Measurements from ENCODE around the gene FSD1. TPM values are rescaled to one million over a fixed set of nuclear protein-coding genes. Genes with fewer than 3 reads are reported as not detected.

FSD1 gene
- total RNA-seq = 24.4 and 28.6 TPM in 2 replicates

DNA sequence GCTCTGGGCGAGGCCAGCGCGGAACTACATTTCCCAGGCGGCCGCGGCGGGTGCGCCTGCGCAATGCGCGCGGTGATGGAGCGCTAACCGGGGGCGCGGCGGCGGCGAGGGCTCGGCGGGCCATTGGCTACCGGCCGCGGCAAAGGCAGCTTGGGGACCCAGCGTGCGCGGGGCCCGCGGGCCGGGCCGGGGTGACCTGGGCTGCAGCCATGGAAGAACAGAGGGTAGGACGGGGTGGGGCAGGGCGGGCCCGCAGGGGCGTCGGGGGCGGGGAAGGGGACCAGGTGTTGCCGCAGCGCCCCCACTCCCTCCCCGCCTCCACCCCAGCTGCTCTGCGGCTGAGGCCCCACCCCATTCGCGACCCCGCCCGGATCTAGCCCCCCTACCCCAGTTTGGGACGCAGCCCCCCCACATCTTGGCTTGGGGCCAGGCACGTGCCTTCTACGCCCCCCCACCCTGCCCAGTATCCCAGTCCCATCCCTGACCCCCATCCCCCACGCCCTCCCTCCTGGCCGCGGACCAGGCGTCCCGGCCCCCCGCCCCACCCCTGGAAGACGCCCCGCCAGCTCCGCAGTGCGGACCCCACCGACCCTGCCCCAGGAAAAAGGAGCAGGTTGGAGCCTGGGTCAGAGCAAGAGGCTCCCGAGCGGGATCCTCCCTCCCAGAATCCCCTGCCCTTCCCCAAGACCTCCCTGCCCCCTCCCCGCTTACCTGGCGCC lies at the start of gene FSD1:
Gene FSD1, plus strand, starts transcription at position 61 of the 719 bp plus-strand sequence. Its CDS starts 149 bp downstream, at position 210.

DNA sequence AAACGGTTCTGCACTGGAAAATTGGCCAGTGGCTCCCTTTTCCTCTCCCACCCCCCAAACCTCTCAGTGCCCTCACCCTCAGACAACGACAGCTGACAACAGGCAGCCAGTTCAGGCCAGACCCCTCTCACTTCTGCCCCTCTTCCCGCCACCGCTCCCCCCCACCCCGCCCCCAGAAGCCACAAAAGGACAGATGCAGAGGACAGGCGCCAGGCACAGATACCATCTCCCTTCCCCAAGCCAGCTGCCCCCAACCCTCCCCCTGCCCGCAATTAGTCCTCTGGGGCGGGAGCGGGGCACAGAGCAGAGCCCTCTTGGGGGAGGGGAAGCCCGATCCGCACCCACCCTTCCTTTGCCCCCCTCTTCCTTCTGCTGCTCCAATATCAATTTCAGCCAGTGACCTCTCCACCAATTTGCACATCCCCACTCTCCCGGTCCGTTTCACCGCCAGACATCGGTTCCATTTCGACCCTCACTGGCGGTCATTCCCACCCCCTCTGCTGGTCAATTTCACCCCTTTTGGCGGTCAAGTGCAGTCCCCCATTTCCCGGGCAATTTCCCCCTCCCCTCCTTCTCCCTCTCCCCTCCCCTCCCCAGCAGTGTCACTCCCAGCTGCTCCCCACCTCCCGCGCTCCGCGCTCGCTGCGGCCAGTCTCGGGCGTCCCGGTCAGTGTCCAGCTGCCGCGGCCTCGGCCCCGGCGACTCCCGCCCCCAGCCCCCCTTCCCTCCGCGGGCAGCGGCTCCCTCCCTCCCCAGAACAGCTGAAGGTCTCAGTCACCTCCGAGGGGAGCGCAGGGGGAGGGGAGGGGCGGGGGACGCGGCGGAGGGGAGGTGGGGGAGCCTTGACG lies 25.8 kb upstream of the FSD1 start, which contains the start of gene SHD:
Gene SHD, plus strand, starts transcription at position 848 of the 848 bp plus-strand sequence. CDS start 798 bp downstream, outside the sequence.

DNA sequence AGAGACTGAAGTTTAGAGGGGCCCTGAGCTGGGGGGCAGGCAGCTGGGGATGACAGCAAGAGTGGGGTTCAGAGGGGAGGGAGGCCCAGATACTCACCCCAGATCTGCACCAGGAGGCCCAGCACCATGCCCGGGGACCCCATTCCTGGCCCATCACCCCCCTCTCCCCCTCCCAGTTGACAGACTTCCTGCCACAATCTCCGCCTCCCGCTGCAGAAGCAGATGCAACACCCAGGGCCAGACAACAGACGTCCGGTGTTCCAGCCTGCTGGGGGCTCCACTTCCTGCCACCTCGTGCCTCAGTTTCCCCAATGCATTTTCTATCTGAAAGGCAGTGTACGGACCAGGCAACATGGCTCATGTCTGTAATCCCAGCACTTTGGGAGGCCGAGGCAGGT lies 2.2 kb upstream of the FSD1 start, which contains the start of gene TMIGD2:
Gene TMIGD2, minus strand, starts transcription at position 147 of the 398 bp plus-strand sequence. Its CDS starts 4 bp downstream, at position 143.

DNA sequence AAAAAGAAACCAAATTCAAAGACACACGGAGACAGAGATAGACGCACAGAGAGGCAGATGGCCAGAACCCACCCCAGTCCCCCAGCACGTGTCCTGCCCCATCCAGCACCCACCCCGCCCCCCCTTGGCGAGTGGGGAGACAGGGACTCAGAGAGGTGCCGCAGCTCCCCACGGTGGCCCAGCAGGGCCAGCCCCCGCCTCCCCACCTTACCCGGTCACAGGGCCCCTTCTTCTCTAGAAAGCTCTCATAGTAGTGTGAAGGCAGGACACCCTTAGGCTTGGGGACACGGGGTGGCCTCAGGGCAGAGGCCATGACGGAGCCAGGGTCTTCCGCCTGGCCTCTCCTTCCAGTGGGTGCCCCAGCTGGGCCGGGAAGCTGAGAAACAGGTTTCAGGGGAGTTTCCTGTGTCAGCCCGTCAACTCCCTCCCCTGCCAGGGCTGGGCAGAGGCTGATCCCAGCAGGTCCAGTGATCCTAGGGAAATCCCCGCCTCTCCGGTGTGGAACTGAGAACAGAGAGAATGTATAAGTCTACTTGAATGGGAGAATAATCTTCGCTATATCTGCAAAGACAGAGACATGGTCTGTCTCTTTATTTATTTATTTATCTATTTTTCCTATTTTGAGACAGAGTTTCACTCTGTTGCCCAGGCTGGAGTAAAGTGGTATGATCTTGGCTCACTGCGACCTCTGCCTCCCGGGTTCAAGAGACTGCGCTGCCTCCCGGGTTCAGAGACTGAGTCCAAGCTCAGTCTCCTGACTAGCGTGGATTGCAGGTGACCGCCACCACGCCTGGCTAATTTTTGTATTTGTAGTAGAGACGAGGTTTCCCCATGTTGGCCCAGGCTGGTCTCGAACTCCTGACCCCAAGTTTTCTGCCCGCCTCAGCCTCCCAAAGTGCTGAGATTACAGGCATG lies 34.3 kb downstream of the FSD1 start, which contains the start of gene STAP2:
Gene STAP2, minus strand, starts transcription at position 387 of the 915 bp plus-strand sequence. Its CDS starts 74 bp downstream, at position 313.

DNA sequence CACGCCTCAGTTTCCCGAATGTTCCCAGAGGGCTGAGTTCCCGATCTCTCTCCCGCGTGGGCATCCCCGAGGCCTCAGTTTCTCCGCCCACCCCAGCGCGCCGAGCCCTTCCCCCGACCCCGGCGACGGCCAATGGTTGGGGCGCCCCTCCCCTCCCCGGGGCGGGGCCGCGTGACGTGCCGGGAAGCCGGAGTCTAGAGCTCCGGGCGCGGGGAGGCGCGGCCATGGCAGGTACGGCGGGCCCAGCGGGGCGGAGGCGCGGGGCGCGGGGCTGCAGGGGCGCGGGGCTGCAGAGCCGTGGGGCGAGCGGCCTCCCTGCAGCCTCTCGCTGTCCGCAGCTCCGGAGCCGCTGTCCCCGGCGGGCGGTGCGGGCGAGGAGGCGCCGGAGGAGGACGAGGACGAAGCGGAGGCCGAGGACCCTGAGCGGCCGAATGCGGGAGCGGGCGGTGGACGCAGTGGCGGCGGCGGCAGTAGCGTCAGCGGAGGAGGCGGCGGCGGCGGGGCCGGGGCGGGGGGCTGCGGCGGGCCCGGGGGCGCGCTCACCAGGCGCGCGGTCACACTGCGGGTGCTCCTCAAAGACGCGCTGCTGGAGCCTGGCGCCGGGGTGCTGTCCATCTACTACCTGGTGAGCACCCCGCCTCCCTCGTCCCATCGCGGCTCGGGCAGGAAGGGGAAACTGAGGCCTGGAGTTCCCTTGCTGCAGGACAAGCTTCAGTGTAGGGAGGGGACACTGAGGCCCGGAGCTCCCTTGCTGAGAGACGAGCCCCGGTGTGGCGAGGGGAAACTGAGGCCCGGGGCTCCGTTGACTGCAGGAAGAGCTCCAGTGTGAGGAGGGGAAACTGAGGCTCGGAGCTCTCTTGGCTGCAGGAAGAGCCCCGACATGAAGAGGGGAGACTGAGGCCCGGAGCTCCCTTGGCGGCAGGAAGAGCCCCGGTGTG lies 39.2 kb downstream of the FSD1 start, which contains the start of gene MPND:
Gene MPND, plus strand, starts transcription at position 193 of the 938 bp plus-strand sequence. Its CDS starts 32 bp downstream, at position 225.

Other genes with a start within 250 kb of the FSD1 start
- gene ZBTB7A, start 237.7 kb upstream of the FSD1 start, total RNA-seq = 20.2 and 24.9 TPM in 2 replicates
- gene MAP2K2, start 180.5 kb upstream of the FSD1 start, total RNA-seq = 152 and 158 TPM in 2 replicates
- gene CREB3L3, start 151.0 kb upstream of the FSD1 start, total RNA-seq = not detected in 2 replicates
- 20.2 and 25.4 TPM in 2 replicates for gene SIRT6, start 122.0 kb upstream of the FSD1 start, total RNA-seq
- 0.15 and 2.0 TPM in 2 replicates for gene ANKRD24, start 121.9 kb upstream of the FSD1 start, total RNA-seq
- gene EBI3, start 75.1 kb upstream of the FSD1 start, total RNA-seq = 0.34 TPM in 1 of 2 replicates, not detected in the other
- gene YJU2, start 57.5 kb upstream of the FSD1 start, total RNA-seq = 24.8 and 26.1 TPM in 2 replicates
- not detected in 2 replicates for gene SHD, start 25.3 kb upstream of the FSD1 start, total RNA-seq
- gene TMIGD2, start 2.2 kb upstream of the FSD1 start, total RNA-seq = not detected in 2 replicates
- 5.4 and 6.4 TPM in 2 replicates for gene STAP2, start 34.2 kb downstream of the FSD1 start, total RNA-seq
- gene MPND, start 39.0 kb downstream of the FSD1 start, total RNA-seq = 3.5 and 4.8 TPM in 2 replicates
- 110 and 114 TPM in 2 replicates for gene SH3GL1, start 95.9 kb downstream of the FSD1 start, total RNA-seq
- 31.1 and 31.4 TPM in 2 replicates for gene CHAF1A, start 98.0 kb downstream of the FSD1 start, total RNA-seq
- gene UBXN6, start 153.2 kb downstream of the FSD1 start, total RNA-seq = 50.1 and 65.6 TPM in 2 replicates
- gene HDGFL2, start 167.7 kb downstream of the FSD1 start, total RNA-seq = 74.9 and 86.6 TPM in 2 replicates
- gene PLIN4, start 213.9 kb downstream of the FSD1 start, total RNA-seq = 0.15 and 0.17 TPM in 2 replicates
- not detected in 2 replicates for gene PLIN5, start 230.6 kb downstream of the FSD1 start, total RNA-seq
- gene LRG1, start 235.4 kb downstream of the FSD1 start, total RNA-seq = not detected in 2 replicates

Measured in bronchus fibroblast of lung (primary cell).